SKM-1 treated with dmso at 0.1 percent for 144 hours (cell line): ENCODE data around the gene SKOR2.
"Not testable (repeated sequence)": the region's sequence is repeated elsewhere in the genome, so short reads cannot be mapped to it uniquely, and the experiment has no call there.

Experiments used
- DNase-seq: peaks from one replicate; lab custom pipeline; 2025; ENCODE audit not compliant: unreplicated experiment; lab: John Stamatoyannopoulos, UW

The SKOR2 gene

DNA sequence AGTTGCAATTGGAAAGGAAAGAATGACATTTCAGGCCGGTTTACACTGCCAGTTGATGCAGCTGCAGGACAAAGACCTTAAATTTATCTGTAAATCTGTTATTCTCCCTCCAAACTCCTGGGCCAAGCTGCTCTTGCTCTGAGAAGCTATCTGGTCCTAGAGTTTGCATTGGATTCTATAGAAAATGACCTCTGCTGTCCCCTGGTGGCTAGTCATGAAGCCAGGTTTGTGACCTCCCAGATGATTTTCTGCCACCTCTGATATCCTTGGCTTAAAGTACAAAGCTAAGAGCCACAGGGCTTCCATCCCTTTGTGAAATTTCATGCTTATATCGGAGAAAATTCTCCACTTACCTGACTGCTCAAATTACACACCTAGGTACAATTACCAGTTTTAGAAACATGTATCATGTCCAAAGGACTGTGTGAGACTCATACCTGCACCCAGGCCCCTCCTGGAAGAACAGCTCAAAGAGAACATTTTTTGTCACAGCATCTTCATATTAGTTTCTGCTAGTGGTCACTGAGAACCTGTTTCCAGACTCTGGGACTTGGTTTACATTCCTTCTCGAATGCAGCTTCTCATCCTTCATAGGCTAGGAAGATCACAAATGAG lies 46.4 kb downstream of the SKOR2 start:
- DNase-seq: peak; percentile 17

DNA sequence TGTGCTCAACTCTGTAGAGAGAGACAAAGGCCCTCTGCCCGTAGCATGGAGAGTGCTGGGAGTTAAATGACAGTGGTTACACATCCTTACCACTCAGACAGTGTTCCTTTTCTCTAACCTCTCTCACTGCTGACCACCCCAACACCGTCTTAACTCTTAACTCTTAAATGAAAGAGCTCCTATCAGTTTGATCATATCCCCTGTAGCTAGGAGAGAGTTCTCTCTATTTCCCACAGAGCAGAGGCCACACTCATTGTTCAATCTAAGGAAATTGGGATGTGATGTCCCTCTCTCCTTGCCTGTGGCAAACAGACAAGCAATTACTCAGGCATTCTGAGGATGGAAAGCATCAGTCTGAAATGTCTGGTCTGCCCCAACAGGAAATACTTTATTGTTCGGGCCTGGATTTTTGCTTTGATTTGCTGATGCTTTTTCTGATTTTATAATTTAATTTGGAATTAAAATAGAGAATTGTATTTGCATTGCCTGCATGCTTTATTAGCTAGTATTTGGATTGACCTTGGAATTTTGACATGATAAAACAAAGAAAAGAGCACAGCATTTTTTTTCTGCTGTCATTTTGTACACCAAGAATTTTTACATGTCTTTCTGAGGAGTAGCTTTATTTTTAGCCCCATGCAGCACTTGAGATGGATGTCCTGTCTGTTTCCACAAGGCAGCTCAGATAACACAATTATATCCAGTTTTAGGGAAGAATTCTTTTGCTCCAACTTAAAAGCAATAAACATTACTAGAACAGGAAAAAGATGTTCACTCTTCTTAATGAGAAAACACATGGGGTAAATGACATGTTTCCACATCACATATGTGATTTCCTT lies 47.6 kb downstream of the SKOR2 start:
- DNase-seq: no peak

DNA sequence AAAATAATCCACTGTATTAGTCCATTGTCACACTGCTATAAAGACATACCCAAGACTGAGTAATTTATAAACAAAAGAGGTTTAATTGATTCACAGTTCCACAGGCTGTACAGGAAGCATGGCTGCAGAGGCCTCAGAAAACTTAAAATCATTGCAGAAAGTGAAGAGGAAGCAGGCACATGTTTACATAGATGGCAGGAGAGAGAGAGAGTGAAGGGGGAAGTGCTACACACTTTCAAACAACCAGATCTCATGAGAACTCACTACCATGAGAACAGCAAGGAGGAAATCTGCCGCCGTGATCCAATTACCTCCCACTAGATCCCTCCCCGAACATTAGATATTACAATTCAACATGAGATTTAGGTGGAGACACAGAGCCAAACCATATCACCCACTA lies 55.5 kb downstream of the SKOR2 start:
- not testable (repeated sequence) for DNase-seq

DNA sequence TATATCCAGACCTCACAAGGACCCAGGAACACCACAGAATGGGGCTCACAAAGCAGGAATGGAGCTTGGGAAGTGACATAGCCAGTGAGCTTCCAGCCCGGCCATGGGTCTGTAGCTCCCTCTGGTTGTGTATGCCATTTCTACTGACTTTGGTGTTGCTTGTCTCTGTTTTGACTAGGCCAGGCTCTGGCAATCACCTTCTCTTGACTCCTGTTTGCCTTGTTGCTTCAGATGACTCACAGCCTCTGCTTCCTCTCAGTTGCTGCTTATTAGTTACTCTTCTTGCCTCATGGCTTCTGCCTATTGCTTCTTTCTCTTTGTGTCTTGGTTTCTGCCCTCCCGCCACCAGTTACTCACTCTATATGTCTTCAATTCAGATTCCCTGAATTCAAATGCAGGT lies 59.5 kb downstream of the SKOR2 start:
- DNase-seq: no peak

DNA sequence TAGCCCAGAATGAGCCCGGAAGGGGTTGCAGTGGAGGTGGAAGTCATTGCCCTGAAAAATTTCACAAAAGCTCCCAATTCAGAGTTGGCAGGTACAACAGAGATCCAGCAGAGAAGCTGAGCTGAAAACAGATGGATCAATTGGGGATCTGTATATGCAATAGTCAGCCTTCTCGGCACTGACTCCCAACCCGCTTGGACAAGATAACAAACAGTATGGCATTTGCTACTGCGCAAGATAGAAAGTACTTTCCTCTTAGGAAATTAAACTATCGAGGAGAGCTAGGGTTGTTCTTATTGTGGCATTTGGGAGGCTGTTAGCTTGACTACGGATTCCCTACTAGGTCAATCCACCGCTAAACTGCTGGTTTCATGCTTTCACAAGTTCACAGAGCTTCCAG lies 63.7 kb downstream of the SKOR2 start:
- no peak for DNase-seq

DNA sequence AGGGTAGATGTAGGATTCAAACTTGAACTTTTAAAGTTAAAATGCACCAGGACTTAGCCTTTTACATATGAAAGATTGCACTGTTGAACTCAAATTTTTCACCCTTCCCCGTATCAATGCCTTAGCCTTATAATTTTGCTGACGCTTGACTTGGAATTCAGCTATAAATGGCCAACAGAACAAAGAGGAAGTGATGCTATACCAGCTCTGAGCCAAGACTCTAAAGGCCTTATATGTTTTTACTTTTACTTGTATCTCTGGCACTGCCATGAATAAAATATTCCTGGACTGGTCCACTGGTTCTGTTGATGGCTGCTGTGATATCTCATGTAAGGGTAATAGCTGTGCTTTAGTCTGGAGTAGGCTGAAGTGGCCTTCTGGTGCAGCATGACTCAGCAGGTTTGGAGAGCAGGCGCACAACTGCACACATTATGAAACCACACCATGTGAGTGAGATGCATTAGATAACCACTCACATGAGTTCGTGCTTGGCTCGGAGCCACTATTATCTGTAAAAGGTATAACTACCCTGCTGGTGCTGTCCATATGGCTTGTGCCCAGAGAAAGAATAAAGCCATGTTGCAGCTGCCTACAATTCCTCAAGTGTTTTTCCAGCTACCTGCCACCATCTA lies 66.9 kb downstream of the SKOR2 start:
- DNase-seq: no peak

DNA sequence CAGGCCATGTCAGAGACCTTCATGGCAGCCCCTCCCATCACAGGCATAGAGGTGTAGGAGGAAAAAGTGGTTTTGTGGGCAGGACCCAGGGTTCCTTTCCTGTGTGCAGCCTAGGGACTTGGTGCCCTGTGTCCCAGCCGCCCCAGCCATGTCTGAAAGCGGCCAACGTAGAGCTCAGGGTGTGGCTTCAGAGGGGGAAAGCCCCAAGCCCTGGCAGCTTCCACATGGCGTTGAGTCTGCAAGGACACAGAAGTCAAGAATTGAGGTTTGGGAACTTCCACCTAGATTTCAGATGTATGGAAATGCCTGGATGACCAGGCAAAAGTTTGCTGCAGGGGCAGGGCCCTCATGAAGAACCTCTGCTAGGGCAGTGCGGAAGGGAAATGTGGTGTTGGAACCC lies 69.3 kb downstream of the SKOR2 start:
- not testable (repeated sequence) for DNase-seq

DNA sequence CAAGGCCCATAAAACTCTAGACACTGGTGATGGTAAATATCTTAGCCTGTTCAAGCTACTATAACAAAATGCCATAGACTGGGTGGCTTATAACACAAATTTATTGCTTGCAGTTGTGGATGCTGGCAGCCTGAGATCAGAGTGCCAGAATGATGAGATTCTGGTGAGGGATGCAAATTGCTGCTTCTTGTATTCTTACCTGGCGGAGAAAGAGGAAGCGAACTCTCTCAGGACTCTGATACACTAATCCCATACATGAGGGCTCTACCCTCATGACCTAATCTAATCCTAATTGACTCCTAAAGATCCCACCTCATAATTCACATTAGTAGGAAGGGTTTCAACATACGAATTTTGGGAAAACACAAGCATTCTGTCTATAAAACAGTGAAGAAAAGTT lies 70.7 kb downstream of the SKOR2 start:
- DNase-seq: no peak

DNA sequence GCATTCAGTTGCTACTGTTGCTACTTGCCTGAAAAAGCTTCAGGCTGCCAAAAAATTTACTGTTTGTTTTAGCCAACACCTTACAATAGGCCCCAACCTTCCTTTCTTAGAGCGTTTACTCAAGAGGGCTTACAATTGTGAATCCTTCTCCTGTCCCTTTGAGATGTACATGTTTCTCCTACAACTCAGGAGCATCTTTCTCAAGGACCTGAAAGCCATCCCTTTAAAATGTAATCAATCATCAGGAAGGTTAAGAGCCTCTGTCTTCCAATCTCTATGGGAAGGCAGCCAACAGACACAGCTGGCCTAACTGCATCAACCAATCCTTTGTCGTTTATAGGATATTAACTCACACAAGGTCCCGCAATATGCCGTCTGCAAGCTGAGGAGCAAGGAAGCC lies 71.9 kb downstream of the SKOR2 start:
- no peak for DNase-seq

DNA sequence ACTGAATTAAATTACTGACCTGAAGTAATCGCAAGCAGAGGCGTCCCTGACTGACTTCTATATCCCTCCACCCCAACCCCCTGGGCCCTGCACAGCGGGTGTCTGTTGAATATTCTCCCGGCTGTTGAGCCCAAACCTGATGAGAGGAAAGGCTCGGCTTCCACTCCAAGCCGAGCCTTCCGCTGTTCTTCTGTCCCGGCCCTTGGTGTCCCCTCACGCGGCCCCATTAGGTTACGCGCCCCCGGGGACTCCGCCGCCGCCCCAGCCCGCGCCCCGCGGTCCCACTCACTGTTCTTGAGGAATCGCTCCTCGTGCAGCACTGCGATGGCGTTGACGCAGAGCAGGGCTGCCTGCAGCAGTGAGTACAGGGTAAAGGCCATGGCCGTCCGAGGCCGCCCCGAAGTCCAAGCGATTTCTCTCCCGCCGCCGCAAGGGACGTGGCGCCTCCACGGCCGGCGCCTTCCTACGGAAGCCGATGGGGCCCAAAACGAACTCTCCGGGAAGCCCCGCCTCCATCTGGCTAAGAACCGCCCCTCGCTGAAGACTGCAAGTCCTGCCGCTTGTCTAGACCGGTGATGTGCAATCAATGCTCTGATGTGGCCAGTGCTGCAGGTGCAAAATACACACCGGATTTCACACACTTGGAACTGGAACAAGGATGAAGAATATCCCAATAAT lies 75.4 kb downstream of the SKOR2 start, which contains the start of gene IER3IP1:
TSS of gene IER3IP1 (minus strand) at position 467 of the 678 bp plus-strand sequence. CDS start at position 380, 87 bp downstream.
- DNase-seq: peak; percentile 83

DNA sequence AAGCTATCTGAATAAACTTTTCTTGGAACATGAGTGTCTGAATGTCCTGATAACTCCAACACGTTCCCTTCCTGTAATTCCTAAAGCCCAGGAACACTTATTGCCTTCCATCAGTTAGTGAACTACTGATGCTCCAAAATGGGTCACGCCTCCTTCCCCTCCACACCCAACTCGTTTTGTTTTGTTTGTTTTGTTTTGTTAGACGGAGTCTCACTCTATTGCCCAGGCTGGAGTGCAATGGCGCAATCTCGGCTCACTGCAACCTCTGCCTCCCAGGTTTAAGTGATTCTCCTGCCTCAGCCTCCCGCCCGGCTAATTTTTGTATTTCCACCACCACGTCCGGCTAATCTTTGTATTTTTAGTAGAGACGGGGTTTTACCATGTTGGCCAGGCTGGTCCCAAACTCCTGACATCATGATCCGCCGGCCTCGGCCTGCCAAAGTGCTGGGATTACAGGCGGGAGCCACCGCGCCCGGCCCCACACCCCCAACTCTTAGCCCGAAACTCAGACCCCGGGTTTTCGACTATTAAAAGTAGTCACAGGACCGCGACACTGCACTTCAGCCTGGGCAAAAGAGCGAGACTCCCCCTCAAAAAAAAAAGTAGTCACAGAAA lies 76.1 kb downstream of the SKOR2 start:
- no peak for DNase-seq

DNA sequence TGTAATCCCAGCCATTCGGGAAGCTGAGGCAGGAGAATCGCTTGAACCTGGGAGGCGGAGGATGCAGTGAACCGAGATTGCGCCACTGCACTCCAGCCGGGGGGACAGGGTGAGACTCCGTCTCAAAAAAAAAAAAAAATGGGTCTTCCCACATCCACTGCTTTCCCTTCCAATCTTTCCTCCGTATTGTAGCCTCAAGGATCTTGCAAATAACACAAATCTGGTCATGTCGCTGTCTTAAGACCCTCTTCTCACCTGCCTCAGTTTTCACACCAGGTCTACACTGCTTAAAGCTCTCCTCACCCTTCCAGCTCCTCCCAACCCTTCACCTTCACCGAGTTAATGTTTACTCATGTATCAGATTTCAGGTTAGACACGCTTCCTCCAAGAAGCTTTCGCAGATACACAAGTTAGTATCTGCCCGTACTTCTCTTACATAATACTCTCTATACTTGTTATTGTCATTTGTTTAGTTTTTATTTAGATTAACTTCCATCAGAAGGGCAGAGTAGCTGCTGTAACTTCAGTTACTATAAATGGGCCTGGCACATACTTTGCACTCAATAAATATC lies 76.8 kb downstream of the SKOR2 start:
- DNase-seq: no peak

DNA sequence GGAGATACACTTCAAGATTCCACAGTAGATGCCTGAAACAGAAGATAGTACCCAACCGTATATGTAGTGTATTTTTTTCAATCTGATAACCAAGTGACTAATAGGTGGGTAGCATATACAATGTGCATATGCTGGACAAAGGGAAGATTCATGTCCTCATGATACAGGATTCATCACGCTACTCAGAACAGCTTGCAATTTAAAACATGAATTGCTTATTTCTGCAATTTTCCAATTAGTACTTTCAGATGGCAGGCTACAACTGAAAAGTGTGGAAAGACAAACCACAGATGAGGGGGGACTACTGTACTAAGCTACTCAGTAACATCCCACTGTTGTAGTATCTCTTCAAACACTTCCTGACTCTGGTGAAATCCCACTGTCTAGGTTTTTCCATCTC lies 79.0 kb downstream of the SKOR2 start:
- DNase-seq: no peak

DNA sequence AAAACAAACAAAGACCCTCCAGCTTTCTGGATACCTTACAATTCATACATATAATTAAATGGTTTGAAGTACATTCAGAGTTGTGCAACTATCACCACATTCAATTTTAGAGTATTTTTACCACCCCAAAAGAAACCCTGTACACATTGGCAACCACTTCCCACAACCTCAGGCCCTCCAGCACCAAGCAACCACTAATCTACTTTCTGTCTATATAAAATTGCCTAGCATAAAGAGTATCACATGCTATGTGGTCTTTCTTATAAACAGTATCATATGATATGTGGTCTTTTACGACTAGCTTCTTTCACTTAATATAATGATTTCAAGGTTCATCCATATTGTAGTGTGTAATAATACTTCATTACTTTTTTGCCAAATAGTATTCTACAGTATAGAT lies 82.5 kb downstream of the SKOR2 start:
- DNase-seq: no peak

DNA sequence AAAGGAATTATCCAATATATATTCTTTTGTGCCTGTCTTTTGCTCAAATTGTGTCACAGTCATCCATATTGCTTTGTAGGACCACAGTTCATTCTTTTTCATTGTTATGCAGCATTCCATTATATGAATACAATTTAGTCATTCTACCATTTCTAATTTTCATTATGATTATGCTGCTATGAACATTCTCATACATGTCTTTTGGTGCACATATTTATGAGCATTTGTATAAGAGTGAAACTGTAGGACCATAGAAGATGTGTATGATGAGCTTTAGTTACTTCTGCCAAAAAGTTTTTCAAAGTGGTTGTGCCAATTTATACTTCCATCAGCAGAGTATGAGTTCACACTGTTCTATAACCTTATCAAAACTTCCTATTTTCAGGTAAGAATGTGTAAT lies 83.0 kb downstream of the SKOR2 start:
- no peak for DNase-seq

DNA sequence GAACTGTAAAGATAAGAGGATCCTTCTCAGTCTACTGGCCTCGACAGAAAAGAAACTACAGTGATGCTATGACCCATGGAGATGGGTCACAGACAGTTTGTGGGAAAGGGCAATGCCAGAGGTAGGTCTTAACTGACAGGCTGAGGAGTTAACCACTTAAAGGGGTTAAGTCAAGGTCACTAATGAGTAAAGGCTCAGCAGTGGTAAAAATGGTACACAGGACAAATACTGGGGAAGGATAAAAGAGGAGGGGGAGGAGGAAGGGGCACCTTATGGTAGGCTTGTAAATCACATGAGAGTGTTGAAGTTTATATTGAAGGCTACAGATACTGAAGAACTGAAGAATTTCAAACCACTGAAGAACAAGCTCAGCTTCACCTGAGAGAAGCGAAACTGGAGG lies 85.2 kb downstream of the SKOR2 start:
- DNase-seq: no peak

DNA sequence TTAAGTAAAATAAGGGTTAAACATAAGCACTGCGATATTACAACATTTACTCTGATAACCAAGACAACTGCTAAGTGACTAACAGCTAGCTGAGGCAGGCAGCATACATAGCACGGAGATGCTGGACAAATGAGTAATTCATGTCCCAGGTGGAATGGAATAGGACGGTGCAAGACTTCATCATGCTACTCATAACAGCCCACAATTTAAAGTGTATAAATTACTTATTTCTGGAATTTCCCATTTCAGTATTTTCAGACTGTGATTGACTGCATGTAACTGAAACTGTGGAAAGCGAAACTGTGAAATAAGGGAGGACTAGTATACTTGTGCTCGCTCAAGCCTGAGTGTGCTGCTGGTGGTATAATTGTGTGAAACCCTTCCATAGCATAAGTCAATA lies 88.2 kb downstream of the SKOR2 start:
- no peak for DNase-seq

DNA sequence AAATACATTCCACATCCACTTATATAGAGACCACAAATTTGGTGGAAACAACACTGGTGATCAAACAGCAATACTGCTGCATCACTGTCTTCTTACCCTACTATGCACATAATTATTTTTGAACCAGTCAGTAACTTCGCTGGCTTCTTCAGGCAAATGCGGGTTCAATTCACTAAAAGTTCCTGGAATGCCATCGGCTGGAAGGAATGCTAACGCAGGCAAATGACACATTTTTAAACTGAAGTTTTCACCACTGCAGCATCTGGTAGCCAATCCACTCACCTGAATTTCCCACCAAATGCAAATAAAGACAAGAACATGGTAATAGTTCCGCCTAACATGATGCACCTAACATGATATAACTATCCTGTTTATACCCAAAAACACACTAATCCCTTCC lies 91.2 kb downstream of the SKOR2 start:
- no peak for DNase-seq

DNA sequence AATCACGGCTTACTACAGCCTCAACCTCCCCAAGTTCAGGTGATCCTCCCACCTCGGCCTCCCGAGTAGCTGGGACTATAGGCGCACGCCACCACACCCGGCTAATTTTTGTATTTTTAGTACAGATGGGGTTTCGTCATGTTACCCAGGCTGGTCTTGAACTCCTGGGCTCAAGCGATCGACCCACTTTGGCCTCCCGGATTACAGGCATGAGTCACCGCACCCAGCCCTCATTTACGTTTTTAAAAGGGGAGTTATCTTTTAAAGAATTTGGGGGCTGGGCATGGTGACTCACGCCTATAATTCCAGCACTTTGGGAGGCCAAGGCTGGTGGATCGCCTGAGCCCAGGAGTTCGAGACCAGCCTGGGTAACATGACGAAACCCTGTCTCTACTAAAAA lies 93.1 kb downstream of the SKOR2 start:
- DNase-seq: not testable (repeated sequence)
